B cell (primary cell): ENCODE results near the gene GRM4.

Source experiments
- EZH2 ChIP-seq: IDR thresholded peaks from 2 replicates; pipeline ENCODE4 v1.6.1; 2012; ENCODE audit warnings: borderline replicate concordance, low read depth, mild to moderate bottlenecking, moderate library complexity, low read length; ENCODE audit not compliant: insufficient read depth, poor library complexity, severe bottlenecking
- TF ChIP-seq, protein P1 (sequence below): fragments of 200-600 bp; IDR thresholded peaks from one replicate; pipeline ENCODE4 v1.8.0; 2022; ENCODE audit warnings: antibody characterized with exemption, mild to moderate bottlenecking

DNA sequence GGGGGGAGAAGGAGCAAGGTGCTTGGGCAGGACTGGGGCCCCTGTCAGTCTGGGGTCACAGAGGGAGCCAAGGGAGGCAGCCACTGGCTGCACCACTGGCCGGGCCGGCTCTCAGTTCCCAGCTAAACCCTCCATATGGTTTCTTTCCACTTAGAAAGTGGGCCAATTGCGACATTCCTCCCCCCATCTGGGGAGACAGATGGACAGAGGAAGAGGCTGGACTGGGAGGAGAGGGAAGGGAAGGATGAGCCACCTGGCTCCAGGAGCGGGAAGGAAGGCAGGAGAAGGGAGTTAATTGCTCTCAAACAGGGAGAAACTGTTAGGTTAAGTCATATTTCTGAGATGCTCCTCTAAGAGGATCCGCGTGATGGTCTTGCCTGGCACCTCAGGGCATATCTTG is 82.2 kb downstream of the GRM4 start:
- TF ChIP-seq, protein P1, sequence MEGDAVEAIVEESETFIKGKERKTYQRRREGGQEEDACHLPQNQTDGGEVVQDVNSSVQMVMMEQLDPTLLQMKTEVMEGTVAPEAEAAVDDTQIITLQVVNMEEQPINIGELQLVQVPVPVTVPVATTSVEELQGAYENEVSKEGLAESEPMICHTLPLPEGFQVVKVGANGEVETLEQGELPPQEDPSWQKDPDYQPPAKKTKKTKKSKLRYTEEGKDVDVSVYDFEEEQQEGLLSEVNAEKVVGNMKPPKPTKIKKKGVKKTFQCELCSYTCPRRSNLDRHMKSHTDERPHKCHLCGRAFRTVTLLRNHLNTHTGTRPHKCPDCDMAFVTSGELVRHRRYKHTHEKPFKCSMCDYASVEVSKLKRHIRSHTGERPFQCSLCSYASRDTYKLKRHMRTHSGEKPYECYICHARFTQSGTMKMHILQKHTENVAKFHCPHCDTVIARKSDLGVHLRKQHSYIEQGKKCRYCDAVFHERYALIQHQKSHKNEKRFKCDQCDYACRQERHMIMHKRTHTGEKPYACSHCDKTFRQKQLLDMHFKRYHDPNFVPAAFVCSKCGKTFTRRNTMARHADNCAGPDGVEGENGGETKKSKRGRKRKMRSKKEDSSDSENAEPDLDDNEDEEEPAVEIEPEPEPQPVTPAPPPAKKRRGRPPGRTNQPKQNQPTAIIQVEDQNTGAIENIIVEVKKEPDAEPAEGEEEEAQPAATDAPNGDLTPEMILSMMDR: no peak
- TF ChIP-seq EZH2: no peak
